ENCODE results near the gene PODXL2.
A peak's percentile ranks its signal among the peaks of the same experiment; 100 is the strongest.

The PODXL2 gene

GRCh38 chr3:127709320-127710060 lies 80.5 kb downstream of the PODXL2 start:
- DNase-seq (ENCODE audit: low spot score) = no peak

GRCh38 chr3:127710155-127710941 lies 81.4 kb downstream of the PODXL2 start:
- no peak for DNase-seq (ENCODE audit: low spot score)

GRCh38 chr3:127711021-127711695 lies 82.2 kb downstream of the PODXL2 start:
- no peak for DNase-seq (ENCODE audit: low spot score)

- peak; percentile 34 for DNase-seq (ENCODE audit: low spot score)
These were observed 82.9 kb downstream of the PODXL2 start for GRCh38 chr3:127711896-127712295.

GRCh38 chr3:127712461-127712860 lies 83.5 kb downstream of the PODXL2 start:
- DNase-seq (ENCODE audit: low spot score) = no peak

- DNase-seq (ENCODE audit: low spot score) = no peak
These were observed 84.1 kb downstream of the PODXL2 start for GRCh38 chr3:127712881-127713771.

- no peak for DNase-seq (ENCODE audit: low spot score)
These were observed 85.2 kb downstream of the PODXL2 start for GRCh38 chr3:127714125-127714571.

- DNase-seq (ENCODE audit: low spot score) = no peak
These were observed 85.9 kb downstream of the PODXL2 start for GRCh38 chr3:127714866-127715265.

- no peak for DNase-seq (ENCODE audit: low spot score)
These were observed 86.5 kb downstream of the PODXL2 start for GRCh38 chr3:127715532-127715931.

GRCh38 chr3:127716384-127716783 lies 87.4 kb downstream of the PODXL2 start:
- DNase-seq (ENCODE audit: low spot score) = peak; percentile 27

GRCh38 chr3:127717357-127718244 lies 88.6 kb downstream of the PODXL2 start:
- DNase-seq (ENCODE audit: low spot score) = no peak

- DNase-seq (ENCODE audit: low spot score) = no peak
These were observed 89.4 kb downstream of the PODXL2 start for GRCh38 chr3:127718245-127718915.

- DNase-seq (ENCODE audit: low spot score) = no peak
These were observed 89.9 kb downstream of the PODXL2 start for GRCh38 chr3:127718916-127719290.

GRCh38 chr3:127719369-127719768 lies 90.4 kb downstream of the PODXL2 start:
- DNase-seq (ENCODE audit: low spot score) = no peak

- DNase-seq (ENCODE audit: low spot score) = no peak
These were observed 91.3 kb downstream of the PODXL2 start for GRCh38 chr3:127720161-127720823.

- DNase-seq (ENCODE audit: low spot score) = no peak
These were observed 92.3 kb downstream of the PODXL2 start for GRCh38 chr3:127720985-127721935.

GRCh38 chr3:127722091-127722784 lies 93.3 kb downstream of the PODXL2 start:
- DNase-seq (ENCODE audit: low spot score) = no peak
